ENCODE results near the gene BHLHA15.

DNA sequence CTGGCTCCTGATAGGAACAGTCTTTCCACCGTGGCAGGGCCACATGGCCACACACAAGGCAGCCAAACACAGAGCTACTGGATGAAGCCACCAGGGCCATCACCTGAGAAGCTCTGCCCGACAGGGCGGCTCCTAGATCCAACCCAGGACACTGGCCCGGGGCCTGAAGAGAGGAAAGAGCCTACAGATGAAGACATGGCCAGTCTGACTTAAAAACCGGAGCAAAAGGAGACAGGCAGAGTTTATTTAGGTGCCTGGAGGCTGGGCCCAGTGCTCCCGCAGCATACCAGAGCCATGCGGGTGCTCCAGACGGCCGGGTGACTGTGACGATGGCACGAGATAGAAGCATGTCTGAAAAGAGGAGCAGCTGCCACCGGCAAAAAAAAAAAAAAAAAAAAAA lies 36.9 kb downstream of the BHLHA15 start:
- TF ChIP-seq POLR2A (IDR thresholded peaks at IDR 0.05): no peak
- TF ChIP-seq, protein P1, sequence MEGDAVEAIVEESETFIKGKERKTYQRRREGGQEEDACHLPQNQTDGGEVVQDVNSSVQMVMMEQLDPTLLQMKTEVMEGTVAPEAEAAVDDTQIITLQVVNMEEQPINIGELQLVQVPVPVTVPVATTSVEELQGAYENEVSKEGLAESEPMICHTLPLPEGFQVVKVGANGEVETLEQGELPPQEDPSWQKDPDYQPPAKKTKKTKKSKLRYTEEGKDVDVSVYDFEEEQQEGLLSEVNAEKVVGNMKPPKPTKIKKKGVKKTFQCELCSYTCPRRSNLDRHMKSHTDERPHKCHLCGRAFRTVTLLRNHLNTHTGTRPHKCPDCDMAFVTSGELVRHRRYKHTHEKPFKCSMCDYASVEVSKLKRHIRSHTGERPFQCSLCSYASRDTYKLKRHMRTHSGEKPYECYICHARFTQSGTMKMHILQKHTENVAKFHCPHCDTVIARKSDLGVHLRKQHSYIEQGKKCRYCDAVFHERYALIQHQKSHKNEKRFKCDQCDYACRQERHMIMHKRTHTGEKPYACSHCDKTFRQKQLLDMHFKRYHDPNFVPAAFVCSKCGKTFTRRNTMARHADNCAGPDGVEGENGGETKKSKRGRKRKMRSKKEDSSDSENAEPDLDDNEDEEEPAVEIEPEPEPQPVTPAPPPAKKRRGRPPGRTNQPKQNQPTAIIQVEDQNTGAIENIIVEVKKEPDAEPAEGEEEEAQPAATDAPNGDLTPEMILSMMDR (IDR thresholded peaks at IDR 0.05): no peak
- TF ChIP-seq EP300 (IDR thresholded peaks at IDR 0.05): no peak
